Endometrial microvascular endothelial cells (primary cell): Measurements from ENCODE around the gene LRRC46. TPM values are rescaled to one million over a fixed set of nuclear protein-coding genes. Genes with fewer than 3 reads are reported as not detected.

Experiments
- in situ Hi-C: cut with HindIII; loops from 2 replicates; pipeline ENCODE4 v1.10.0; 2017; ENCODE audit warnings: low sequenced_read_pairs, low pct_unique_long_range_greater_than_20kb; ENCODE audit errors: inconsistent ontology term
- total RNA-seq: library from RNA; depleted of rRNA; stranded (reverse); fragments of >200 nt; gene quantifications from one replicate; pipeline ENCODE4 v1.2.3, GENCODE V29; 2015; ENCODE audit errors: inconsistent ontology term

Gene LRRC46
- total RNA-seq, 1 donor from 2014 or later, result not detected

GRCh38 chr17:47845716-47846075, 14.2 kb downstream of the LRRC46 start:
- in situ Hi-C loops, result no loop called here

- in situ Hi-C loops, result no loop called here
Measured at GRCh38 chr17:47846716-47847340, 15.4 kb downstream of the LRRC46 start.

GRCh38 chr17:47847341-47848197, 16.1 kb downstream of the LRRC46 start:
- in situ Hi-C loops, result no loop called here

GRCh38 chr17:47848198-47848513, 16.7 kb downstream of the LRRC46 start:
- in situ Hi-C loops, result no loop called here

- in situ Hi-C loops, result no loop called here
Measured at GRCh38 chr17:47850373-47850691, 18.9 kb downstream of the LRRC46 start.

- in situ Hi-C loops, result no loop called here
Measured at GRCh38 chr17:47850692-47851573, 19.5 kb downstream of the LRRC46 start, which contains the start of gene SP6. Gene SP6 (minus strand): TSS chr17:47851163. CDS start chr17:47848429, 2,734 bp downstream.

GRCh38 chr17:47851764-47852112, 20.3 kb downstream of the LRRC46 start:
- in situ Hi-C loops, result no loop called here

GRCh38 chr17:47852113-47852949, 20.9 kb downstream of the LRRC46 start:
- in situ Hi-C loops, result no loop called here

GRCh38 chr17:47853616-47854015, 22.1 kb downstream of the LRRC46 start:
- in situ Hi-C loops, result no loop called here

GRCh38 chr17:47855737-47856136, 24.3 kb downstream of the LRRC46 start:
- in situ Hi-C loops, result no loop called here

GRCh38 chr17:47856830-47857229, 25.4 kb downstream of the LRRC46 start:
- in situ Hi-C loops, result no loop called here

- in situ Hi-C loops, result no loop called here
Measured at GRCh38 chr17:47857551-47858455, 26.3 kb downstream of the LRRC46 start.

- in situ Hi-C loops, result no loop called here
Measured at GRCh38 chr17:47860386-47860785, 28.9 kb downstream of the LRRC46 start.

GRCh38 chr17:47862621-47863440, 31.4 kb downstream of the LRRC46 start:
- in situ Hi-C loops, result no loop called here

- in situ Hi-C loops, result no loop called here
Measured at GRCh38 chr17:47864791-47865216, 33.3 kb downstream of the LRRC46 start.

- in situ Hi-C loops, result no loop called here
Measured at GRCh38 chr17:47866941-47867340, 35.5 kb downstream of the LRRC46 start.

GRCh38 chr17:47867813-47868533, 36.5 kb downstream of the LRRC46 start:
- in situ Hi-C loops, result no loop called here
